NCI-H1048 (cell line): Measurements from ENCODE around the gene MTG2.

Experiments
- DNase-seq: peaks from one replicate; lab custom pipeline; 2025; lab: John Stamatoyannopoulos, UW

MTG2 gene

GRCh38 chr20:62163485-62163865 is 19.4 kb upstream of the MTG2 start:
- DNase-seq: no peak

DNA sequence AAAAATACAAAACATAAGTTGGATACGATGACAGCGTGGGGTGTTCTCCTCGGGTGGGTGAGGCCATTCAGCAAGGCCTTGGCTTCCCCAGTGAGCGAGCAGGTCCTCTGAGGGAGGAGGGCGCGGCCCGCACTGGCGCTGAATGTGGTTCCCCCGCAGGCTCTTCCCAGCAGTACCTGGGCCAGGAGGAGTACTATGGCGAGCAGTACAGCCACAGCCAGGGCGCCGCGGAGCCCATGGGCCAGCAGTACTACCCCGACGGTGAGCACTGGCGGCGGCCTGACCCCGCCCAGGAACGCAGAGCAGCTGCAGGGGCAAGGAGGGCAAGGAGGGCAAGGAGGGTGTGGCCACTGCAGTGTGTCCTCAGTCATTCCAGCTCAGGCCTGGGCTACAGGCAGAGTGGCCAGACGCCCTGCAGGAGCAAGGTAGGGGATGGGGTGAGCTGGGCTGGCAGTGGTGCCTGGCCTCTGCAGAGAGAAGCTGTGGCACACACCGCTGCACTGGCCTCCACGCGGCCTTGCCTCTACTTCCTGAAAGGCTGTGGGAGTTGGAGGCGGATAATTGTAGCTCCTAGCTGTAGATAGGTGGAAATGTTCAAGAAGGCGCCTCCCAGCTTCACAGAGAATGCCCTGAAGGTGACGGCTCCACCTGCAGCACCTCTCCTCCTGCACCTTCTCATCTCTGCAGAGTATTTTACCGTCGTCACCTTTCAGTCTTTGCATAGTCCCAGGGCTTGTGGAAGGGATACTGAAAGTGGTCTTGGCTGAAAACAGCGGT is 18.7 kb upstream of the MTG2 start:
- no peak for DNase-seq

GRCh38 chr20:62164879-62165761 is 17.7 kb upstream of the MTG2 start:
- DNase-seq: no peak

GRCh38 chr20:62165762-62166399 is 16.9 kb upstream of the MTG2 start:
- no peak for DNase-seq

GRCh38 chr20:62167474-62167873 is 15.4 kb upstream of the MTG2 start:
- DNase-seq: no peak

DNA sequence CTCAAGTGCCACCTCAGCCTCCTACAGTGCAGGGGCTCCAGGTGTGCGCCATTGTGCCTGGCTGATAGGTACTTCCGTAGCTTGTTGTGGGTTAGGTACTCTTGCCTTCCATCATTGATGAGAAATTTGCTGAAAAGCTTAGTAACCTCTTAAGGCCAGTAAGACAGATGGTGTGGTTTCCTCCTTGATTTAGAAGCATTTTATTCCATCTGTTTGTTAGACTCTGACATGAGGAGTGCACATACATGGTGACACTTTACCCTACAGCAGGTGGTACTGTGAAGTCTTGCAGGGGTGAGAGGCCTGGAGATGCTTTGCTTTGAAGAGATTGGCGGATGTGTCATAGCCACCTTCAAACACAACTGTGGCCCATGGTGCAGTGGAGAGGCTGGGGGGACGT is 14.8 kb upstream of the MTG2 start:
- no peak for DNase-seq

DNA sequence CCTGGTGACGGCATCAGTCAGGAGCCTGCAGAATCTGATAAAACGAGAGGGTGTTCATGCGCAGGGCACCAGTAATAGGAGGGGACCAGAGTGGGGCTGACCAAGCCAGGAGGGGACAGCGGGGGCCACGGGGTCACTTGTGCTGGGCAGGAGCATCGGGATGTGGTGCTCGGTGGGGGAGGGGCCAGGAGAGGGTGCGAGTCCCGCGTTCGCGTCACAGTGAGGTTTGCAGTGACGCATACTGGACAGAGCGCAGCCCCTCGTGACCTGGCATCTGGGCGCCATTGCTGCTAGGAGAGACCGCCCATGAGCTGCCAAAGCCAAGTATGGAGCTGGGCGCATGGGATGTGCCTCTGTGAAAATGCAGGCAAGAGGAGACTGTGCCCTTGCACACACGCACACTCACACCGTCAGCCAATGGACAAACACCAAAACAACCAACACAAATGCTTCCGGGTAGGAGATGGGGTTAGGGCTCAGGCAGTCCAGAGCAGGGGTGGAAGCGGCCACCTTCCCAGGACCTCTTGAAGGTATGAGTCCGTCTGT is 13.9 kb upstream of the MTG2 start:
- no peak for DNase-seq

- no peak for DNase-seq
Observed at GRCh38 chr20:62170536-62170935, 12.3 kb upstream of the MTG2 start.

DNA sequence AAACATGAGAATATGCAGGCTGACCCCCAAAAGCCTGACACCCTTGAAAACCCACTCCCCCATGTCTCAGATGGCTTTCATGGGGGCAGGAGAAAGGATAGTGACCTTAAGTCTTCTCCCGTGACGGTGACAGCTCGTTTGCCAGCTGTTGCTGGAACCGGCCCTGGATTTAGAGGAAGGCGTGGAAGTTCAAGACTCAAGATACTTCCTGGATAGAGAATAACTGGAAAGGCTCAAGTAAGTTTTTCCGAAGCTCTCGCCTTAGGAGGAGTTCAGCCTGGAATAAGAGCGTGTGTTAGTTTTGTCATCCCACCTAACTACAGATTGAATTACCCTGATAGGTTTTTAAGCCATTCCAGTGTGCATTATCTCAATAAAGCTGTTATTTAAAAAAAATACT is 11.6 kb upstream of the MTG2 start:
- DNase-seq: no peak

- DNase-seq: no peak
Observed at GRCh38 chr20:62172666-62173065, 10.2 kb upstream of the MTG2 start.

DNA sequence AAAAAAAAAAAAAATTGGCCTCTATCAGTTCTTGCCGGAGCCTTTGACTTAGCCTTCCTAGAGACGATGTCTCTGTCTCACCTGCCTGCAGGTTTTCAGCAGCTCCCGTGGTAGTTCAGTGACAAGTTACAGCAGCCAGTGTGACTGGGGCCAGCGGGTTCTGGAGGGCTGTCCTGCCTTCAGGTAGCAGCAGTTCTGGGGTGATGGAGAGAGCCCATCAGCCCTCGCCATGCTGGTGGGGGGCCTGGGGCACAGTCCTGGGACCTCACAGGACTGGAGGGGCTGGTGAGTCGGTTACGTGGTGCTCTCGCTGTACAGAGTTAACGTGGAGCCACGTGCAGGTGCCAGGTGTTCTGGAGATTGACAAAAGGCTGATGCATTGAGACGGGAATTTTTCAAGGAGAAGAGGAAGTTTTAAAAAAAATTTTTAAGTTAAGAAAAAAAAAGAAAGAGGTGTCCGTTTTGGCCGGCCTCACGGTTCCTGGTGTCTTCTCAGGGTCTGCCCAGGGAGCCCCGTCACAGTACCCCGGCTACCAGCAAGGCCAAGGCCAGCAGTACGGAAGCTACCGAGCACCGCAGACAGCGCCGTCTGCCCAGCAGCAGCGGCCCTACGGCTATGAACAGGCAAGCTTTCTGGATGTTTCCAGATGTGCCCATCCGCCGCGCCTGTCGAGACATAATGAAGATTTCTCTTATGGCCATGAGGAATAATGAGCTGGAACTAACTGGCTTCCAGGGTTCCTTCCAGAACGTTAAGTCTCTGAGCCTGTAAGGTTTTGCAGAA is 8.6 kb upstream of the MTG2 start:
- no peak for DNase-seq

DNA sequence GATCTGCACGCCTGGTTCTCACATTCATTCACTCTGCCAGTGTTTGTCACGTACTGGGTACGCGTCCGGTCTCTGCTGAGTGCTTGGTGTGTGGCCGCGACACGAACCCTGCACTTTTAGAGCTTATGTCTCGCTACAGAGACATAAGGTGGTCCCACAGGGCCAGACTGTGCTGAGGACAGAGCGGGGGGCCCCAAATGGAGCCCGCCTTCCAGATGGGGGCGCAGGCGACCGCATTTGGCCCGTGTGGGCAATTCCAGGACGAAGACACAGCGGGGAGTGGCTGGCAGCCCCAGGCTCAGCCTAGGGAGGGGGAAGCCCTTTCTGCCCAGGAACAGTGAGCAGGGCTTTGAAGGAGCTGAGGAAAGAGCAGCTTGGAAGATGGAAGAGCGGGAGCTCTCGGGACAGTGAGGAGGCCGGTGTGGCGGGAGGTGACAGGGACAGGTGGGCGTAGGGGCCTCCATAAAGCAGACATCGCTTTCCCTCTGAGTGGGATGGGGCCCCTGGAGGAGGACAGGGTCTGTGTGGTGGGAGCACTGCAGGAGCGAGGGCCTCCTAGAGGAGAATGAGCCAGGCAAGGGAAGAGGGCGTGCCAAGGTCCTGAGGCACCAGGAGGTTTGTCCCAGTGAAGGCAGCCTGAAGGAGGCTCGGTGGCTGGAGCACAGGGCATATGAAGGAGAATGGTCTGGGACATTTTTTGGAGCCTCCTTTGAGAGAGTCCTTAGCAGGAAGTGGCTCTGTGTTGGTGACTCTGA is 7.8 kb upstream of the MTG2 start:
- no peak for DNase-seq

- no peak for DNase-seq
Observed at GRCh38 chr20:62175711-62176110, 7.1 kb upstream of the MTG2 start.

- DNase-seq: no peak
Observed at GRCh38 chr20:62176866-62177265, 6.0 kb upstream of the MTG2 start.

DNA sequence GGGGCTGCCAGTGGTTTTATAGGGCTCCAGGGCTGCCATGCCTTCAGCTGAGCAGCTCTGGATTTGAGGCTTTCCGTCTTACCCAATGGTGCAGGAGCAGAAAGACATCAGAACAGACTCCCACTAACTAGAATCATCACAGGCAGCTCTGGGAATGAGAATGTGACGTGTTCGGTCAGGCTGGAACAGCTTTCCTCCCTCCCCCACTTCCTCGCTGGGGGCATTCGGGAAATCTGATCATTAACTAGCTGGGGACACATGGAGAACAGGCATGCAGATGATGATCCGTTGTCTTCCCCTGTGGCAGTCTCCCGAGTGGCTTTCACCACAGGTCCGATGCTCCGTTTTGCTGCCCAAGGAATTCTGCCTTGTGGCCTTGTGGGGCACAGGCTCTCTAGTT is 5.5 kb upstream of the MTG2 start:
- no peak for DNase-seq

- DNase-seq: no peak
Observed at GRCh38 chr20:62178316-62179161, 4.3 kb upstream of the MTG2 start.

GRCh38 chr20:62179162-62179504 is 3.7 kb upstream of the MTG2 start:
- no peak for DNase-seq

DNA sequence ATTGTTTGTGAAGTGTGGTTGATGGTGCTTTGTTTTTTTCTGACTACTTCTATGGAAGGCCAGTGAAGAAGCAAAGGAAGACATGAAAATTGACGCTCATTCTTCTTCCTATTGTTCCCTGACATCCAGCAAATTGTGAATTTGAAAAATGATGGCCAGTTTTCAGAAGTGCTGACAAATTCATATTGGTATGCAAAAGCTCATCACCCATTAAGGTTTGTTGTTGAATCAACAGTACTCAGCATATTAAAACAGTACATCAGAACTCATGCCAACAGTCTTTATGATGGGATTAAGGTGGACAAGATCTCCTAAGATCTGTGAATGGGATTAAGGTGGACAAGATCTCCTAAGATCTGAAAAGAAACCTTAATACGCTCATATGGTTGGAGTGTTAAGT is 1.0 kb upstream of the MTG2 start:
- DNase-seq: no peak

GRCh38 chr20:62183426-62184142 is 756 bp downstream of the MTG2 start:
- no peak for DNase-seq

- no peak for DNase-seq
Observed at GRCh38 chr20:62186096-62186426, 3.2 kb downstream of the MTG2 start.
